SJCRH30 (cell line): ENCODE measurements around the gene WDR43. TPM values are rescaled to one million over a fixed set of nuclear protein-coding genes. Genes with fewer than 3 reads are reported as not detected.

ENCODE experiments used
- DNase-seq, 2 experiments: peaks; one replicate each; pipeline ENCODE4 v3.0.0-alpha.2; 2015 to 2020
- H3K27ac ChIP-seq: fragments of 250-450 bp; sonication (Bioruptor Pico); 2 replicates; pipeline ENCODE4 v1.5.1; 2020; ENCODE audit warnings: mild to moderate bottlenecking, moderate library complexity
- H3K27me3 ChIP-seq: fragments of 250-450 bp; sonication (Bioruptor Pico); 2 replicates; pipeline ENCODE4 v1.5.1; 2020; ENCODE audit warnings: mild to moderate bottlenecking, moderate library complexity
- H3K36me3 ChIP-seq: fragments of 250-450 bp; sonication (Bioruptor Pico); 2 replicates; pipeline ENCODE4 v1.5.1; 2020; ENCODE audit warnings: mild to moderate bottlenecking, moderate library complexity
- H3K4me1 ChIP-seq: fragments of 250-450 bp; sonication (Bioruptor Pico); 2 replicates; pipeline ENCODE4 v1.5.1; 2020; ENCODE audit warnings: mild to moderate bottlenecking, moderate library complexity
- H3K4me3 ChIP-seq: fragments of 250-450 bp; sonication (Bioruptor Pico); 2 replicates; pipeline ENCODE4 v1.5.1; 2020; ENCODE audit warnings: mild to moderate bottlenecking, moderate library complexity
- H3K9me3 ChIP-seq: fragments of 250-450 bp; sonication (Bioruptor Pico); replicated peaks from 2 replicates; pipeline ENCODE4 v1.5.1; 2020; ENCODE audit warnings: mild to moderate bottlenecking, moderate library complexity
- total RNA-seq: library from RNA; depleted of rRNA; stranded (reverse); fragments of >200 nt; shearing (Covaris generic); gene quantifications from 2 replicates; pipeline ENCODE4 v1.2.3, GENCODE V29; 2014; rRNA removed

Gene WDR43
- total RNA-seq, 1 experiment from 2014 or later, result 155 TPM

DNA sequence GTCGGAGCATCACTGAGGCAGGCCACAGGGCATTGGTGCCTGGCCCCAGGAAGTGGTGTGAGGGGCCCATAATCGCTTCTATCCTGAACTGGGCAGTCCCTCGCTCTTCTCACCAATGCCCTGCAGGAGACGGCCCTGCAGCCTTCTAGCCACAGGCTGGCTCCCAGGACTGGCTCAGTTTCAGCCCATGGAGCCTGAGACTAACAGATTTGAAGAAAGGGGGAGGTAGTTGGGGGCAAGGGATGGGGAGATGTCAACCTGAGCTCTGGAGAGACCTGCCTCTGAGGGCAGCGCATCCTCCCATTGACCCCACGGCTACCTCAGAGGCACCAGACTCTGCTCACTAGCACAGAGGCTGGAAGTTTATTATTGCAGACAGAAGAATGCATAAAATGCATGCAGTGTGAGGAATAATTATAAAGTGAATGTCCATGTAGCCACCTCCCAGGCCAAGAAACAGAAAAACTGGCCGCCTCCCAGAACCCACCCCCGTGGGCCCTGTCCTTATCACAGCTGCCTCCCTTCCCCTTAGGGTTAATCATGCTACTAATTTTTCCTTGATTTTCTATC, 88.0 kb downstream of the WDR43 start:
- DNase-seq, result no peak
- Histone ChIP-seq H3K9me3 (no peaks in the 10 kb centered on the region), H3K4me3 (no peak overlapping the region), H3K4me1 (no peaks in the 10 kb centered on the region; the same call in 1 of the 2 replicates), H3K36me3 (no peaks in the 10 kb centered on the region), H3K27ac (no peak overlapping the region), H3K27me3 (no peaks in the 10 kb centered on the region)

DNA sequence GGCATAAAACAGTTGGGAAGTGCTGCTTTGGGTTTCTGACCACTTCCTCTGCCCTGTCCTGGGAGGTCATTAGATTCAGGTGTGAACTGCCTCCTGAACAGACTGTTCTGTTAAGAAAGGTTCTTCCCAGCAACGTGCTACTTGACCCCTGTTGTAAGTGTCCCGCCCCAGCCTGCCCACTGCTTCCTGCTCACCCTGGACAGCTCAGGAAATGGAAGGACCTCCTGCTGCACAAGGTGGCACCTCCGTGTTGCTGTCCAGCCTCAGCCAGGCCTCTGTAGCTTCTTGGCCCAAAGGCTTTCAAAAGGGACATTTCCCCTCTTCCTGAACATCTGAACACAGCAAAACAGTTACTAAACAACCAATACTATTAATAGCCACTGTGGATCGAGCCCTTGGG, 92.0 kb downstream of the WDR43 start:
- no peak for DNase-seq
- H3K27ac ChIP-seq, result no peak overlapping the region
- no peaks in the 10 kb centered on the region for H3K27me3 ChIP-seq
- H3K9me3 ChIP-seq, result no peaks in the 10 kb centered on the region
- no peaks in the 10 kb centered on the region for H3K36me3 ChIP-seq
- H3K4me1 ChIP-seq, result peaks cover 15% of the 10 kb centered on the region; the same call in 1 of the 2 replicates
- H3K4me3 ChIP-seq, result no peak overlapping the region

- H3K27ac ChIP-seq, result peak overlapping the region; percentile 41; the same call in 1 of the 2 replicates
- H3K27me3 ChIP-seq, result no peaks in the 10 kb centered on the region
- H3K9me3 ChIP-seq, result no peaks in the 10 kb centered on the region
- no peaks in the 10 kb centered on the region for H3K36me3 ChIP-seq
- peak; percentile 50 to 66 for DNase-seq
- no peak overlapping the region for H3K4me3 ChIP-seq
- peaks cover 25% of the 10 kb centered on the region for H3K4me1 ChIP-seq
Observed at GRCh38 chr2:28989973-28990372, 95.5 kb downstream of the WDR43 start.

- DNase-seq, result no peak
- Histone ChIP-seq H3K9me3 (no peaks in the 10 kb centered on the region), H3K27ac (peak overlapping the region; percentile 41; the same call in 1 of the 2 replicates), H3K4me1 (peaks cover 25% of the 10 kb centered on the region), H3K36me3 (no peaks in the 10 kb centered on the region), H3K27me3 (no peaks in the 10 kb centered on the region), H3K4me3 (no peak overlapping the region)
Observed at GRCh38 chr2:28990445-28990844, 96.0 kb downstream of the WDR43 start.

DNA sequence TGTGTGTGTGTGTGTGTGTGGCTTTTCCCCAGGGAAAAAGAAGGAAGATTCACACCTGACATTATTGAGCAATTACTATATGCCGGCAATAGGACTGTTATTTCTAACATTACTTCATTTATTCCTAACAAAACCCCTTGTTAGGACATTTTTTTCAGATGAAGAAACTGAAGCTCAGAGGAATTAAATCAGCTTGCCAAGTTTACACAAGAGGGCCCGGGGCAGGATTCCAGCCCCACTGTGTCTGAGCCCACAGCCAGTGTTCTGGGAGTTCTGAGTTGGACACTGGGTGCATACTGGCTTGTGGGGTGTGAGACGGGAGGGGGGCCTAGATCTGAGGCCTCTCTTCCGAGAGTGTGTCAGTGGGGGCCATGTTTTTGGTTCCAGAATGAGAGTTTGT, 96.6 kb downstream of the WDR43 start:
- Histone ChIP-seq H3K27me3 (no peaks in the 10 kb centered on the region), H3K9me3 (no peaks in the 10 kb centered on the region), H3K4me1 (peaks cover 25% of the 10 kb centered on the region), H3K4me3 (no peak overlapping the region), H3K36me3 (no peaks in the 10 kb centered on the region), H3K27ac (no peak overlapping the region)
- DNase-seq, result no peak

DNA sequence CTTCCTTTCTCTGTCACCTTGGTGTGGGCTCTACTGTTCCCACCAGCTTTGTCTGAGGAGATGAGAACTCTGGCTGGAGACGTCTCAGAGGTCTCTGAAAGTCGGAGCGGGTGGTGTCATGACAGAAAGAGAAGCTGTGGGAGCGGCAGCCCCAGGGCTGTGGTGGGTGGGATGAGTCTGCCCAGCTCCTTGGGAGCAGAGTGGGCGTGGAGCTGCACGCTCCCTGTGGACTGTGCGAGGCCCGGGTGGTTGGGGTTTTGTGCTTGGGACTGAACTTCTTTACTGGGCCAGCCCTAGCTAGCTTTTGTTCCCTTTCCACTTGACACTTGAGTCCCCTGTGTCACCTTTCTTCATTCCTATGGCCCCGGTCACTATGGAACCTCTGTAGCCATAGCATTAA, 97.0 kb downstream of the WDR43 start:
- Histone ChIP-seq H3K36me3 (no peaks in the 10 kb centered on the region), H3K4me1 (peaks cover 25% of the 10 kb centered on the region), H3K27ac (no peak overlapping the region), H3K27me3 (no peaks in the 10 kb centered on the region), H3K9me3 (no peaks in the 10 kb centered on the region), H3K4me3 (no peak overlapping the region)
- no peak for DNase-seq

DNA sequence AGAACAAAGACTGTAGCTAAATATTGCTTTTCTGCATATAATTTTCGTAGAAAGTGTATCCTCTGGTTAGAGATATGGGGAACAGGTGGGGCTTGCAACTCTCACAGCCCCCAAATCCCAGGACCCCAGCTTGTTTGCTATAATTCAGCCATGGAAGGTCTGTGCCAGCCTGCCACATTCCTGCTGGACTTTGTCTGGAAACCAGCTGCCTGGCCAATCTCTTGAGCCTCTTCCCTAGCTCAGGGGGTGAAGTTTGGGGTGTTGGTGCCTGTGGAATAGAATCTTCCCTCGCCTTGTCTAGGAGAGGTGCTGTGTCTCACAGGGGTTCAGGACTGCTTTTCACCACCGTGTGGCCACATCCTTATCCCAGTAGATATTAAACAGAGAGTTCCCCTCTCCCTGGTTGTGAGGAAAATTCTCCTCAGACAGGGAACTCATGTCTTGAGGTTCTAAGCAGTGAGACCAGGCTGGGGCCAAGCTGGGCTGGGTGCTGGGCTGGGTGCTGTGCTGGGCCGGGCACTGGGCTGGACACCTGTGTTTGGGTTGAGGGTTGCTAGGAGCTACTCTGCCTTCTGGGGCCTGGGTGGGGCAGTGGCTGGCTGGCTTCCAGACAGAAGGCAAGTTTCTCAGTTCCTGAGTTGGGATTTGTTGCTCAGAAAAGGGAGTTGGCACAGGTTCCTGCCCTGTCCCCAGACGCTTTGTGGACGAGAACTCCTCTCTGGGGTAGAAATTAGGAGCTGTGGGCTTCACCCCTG, 98.9 kb downstream of the WDR43 start:
- Histone ChIP-seq H3K4me3 (no peak overlapping the region), H3K27me3 (no peaks in the 10 kb centered on the region), H3K4me1 (peaks cover 30% of the 10 kb centered on the region), H3K9me3 (no peaks in the 10 kb centered on the region), H3K27ac (no peak overlapping the region), H3K36me3 (no peaks in the 10 kb centered on the region)
- peak; percentile 49 to 57 for DNase-seq

GRCh38 chr2:28994074-28994473, 99.6 kb downstream of the WDR43 start:
- no peak for DNase-seq
- Histone ChIP-seq H3K27me3 (no peaks in the 10 kb centered on the region), H3K4me1 (peaks cover 30% of the 10 kb centered on the region), H3K36me3 (no peaks in the 10 kb centered on the region), H3K9me3 (no peaks in the 10 kb centered on the region), H3K27ac (no peak overlapping the region), H3K4me3 (no peak overlapping the region)

DNA sequence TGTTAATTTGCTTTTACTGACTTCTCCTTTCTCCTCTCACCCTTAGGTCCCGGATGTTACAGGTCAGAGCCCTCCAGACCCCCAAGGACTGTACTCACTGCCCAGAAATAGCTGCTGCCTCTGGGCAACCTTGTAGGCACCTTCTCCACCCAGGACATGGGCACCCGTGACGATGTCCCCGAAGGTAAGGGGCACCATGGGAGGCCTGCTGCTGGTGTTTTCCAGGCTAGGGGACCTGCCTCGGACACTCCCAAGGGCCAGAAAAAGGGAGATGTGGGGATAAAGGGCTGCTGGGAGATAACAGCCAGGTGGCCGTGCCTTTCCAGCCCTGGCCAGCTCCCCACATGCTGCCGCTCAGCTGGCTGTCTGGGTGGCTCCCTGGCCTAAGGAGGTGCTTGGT, 100.2 kb downstream of the WDR43 start:
- no peak overlapping the region for H3K27ac ChIP-seq
- no peak for DNase-seq
- H3K36me3 ChIP-seq, result no peaks in the 10 kb centered on the region
- H3K27me3 ChIP-seq, result no peaks in the 10 kb centered on the region
- H3K4me3 ChIP-seq, result no peak overlapping the region
- peaks cover 26% of the 10 kb centered on the region for H3K4me1 ChIP-seq
- H3K9me3 ChIP-seq, result no peaks in the 10 kb centered on the region

DNA sequence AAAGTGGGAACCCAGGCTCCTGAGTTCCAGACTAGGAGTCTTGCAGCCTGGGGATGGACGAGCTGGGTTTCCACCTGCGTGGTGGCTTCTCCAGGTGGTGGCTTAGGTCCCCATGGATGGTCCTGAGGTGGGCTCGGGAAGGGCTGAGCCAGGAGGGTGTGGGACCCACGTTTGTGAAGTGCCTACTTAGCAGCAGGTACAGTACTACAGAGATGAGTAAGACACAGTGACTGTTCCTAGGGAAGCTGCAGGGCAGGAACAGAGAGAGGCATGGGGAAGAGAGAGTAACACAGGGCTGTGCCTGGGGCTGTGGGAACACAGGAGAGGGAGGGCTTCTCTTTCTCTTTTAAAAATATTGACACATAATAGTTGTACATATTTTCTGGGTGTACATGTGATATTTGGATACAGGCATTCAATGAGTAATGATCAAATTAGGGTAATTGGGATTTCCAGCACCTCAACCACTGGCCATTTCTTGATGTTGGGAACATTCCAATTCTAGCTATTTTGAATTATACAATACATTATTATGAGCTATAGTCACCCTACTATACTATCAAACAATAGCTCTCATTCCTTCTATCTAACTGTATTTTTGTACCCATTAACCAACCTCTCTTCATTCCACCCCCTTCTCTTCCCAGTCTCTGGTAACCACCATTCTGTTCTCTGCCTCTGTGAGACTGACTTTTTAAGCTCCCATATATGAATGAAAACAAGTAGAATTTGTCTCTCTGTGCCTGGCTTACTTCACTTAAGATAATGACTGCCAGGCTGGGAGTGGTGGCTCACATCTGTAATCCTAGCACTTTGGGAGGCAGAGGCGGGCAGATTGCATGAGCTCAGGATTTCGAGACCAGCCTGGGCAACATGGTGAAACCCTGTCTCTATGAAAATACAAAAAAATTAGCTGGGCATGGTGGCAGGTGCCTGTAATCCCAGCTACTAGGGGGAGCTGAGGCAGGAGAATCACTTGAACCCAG, 101.6 kb downstream of the WDR43 start:
- Histone ChIP-seq H3K36me3 (no peaks in the 10 kb centered on the region), H3K9me3 (no peaks in the 10 kb centered on the region), H3K4me1 (peaks cover 14% of the 10 kb centered on the region), H3K4me3 (no peak overlapping the region), H3K27me3 (no peaks in the 10 kb centered on the region), H3K27ac (no peak overlapping the region)
- no peak for DNase-seq

- no peaks in the 10 kb centered on the region for H3K36me3 ChIP-seq
- no peak overlapping the region for H3K4me3 ChIP-seq
- peaks cover 14% of the 10 kb centered on the region for H3K4me1 ChIP-seq
- H3K27ac ChIP-seq, result no peak overlapping the region
- no peaks in the 10 kb centered on the region for H3K9me3 ChIP-seq
- peak in 1 of 2 experiments; percentile 44 for DNase-seq
- H3K27me3 ChIP-seq, result peaks cover 1% of the 10 kb centered on the region; the same call in 1 of the 2 replicates
Observed at GRCh38 chr2:28997237-28997846, 102.9 kb downstream of the WDR43 start.

Other genes with a start within 250 kb of the WDR43 start
- 254 and 274 TPM in 2 replicates for gene PPP1CB, start 142.8 kb upstream of the WDR43 start, total RNA-seq
- 0.51 and 0.83 TPM in 2 replicates for gene SPDYA, start 83.8 kb upstream of the WDR43 start, total RNA-seq
- gene TRMT61B, start 24.4 kb upstream of the WDR43 start, total RNA-seq, result 26.8 and 31.8 TPM in 2 replicates
- 0.41 and 0.73 TPM in 2 replicates for gene TOGARAM2, start 86.6 kb downstream of the WDR43 start, total RNA-seq
- gene PCARE, start 179.9 kb downstream of the WDR43 start, total RNA-seq, result 0.02 TPM in 1 of 2 replicates, not detected in the other
- 17.6 and 19.6 TPM in 2 replicates for gene CLIP4, start 220.7 kb downstream of the WDR43 start, total RNA-seq